ENCODE data around the gene MGAT3. TPM values are rescaled to one million over a fixed set of nuclear protein-coding genes. Genes with fewer than 3 reads are reported as not detected.
A peak's percentile ranks its signal among the peaks of the same experiment; 100 is the strongest.
"Not testable (repeated sequence)": the region's sequence is repeated elsewhere in the genome, so short reads cannot be mapped to it uniquely, and the experiment has no call there.

MGAT3 gene
- total and polyA plus RNA-seq, 12 donors: 0.42 to 6.9 (median 1.7) TPM

- not testable (repeated sequence) for H3K9me3 ChIP-seq (replicated peaks in 1 of 3)
- 2 to 4% (median 2%) methylated on average over 14 to 28 of the region's 28 CpGs for WGBS, 4 donors
Observed at GRCh38 chr22:39521106-39521885, 64.5 kb downstream of the MGAT3 start.

GRCh38 chr22:39522091-39522490 is 65.3 kb downstream of the MGAT3 start:
- H3K27me3 ChIP-seq; DNase-seq; H3K9me3 ChIP-seq (replicated peaks in 1 of 3): not testable (repeated sequence)
- WGBS, 4 donors: 9 to 17% (median 15%) methylated on average over 4 to 5 of the region's 5 CpGs
- peaks cover 0 to 40% of the 10 kb centered on the region in 2 donors for H3K36me3 ChIP-seq (replicated peaks in 1 of 2)
- H3K4me1 ChIP-seq (replicated peaks in 1 of 2): peaks cover 36 to 59% of the 10 kb centered on the region in 2 donors
- intact Hi-C loops (cut with DNase I): loop anchor here in 1 of 2 donors (10.0 kb wide), 2 partner anchors 177 to 347 kb away; partner anchors contain the start of gene SYNGR1
- H3K4me3 ChIP-seq: peak overlapping the region in 2 of 4 donors; percentile 22 to 98
- H3K27ac ChIP-seq: peak overlapping the region in 3 of 5 donors; percentile 96 to 99 (median 98)

More at GRCh38 chr22:39521106-39521885, 64.5 kb downstream of the MGAT3 start:
- peak in 1 of 6 experiments; percentile 12 for TF ChIP-seq CTCF (IDR thresholded peaks at IDR 0.05)
- peak overlapping the region in 4 of 5 donors; percentile 94 to 99 (median 97) for H3K27ac ChIP-seq
- peaks cover 33 to 53% of the 10 kb centered on the region in 2 donors for H3K4me1 ChIP-seq (replicated peaks in 1 of 2)
- intact Hi-C loops (cut with DNase I): loop anchor here in 1 of 2 donors (10.0 kb wide), 2 partner anchors 176 to 346 kb away; partner anchors contain the start of gene SYNGR1
- DNase-seq: peak in 1 of 7 donors; percentile 80
- not testable (repeated sequence) for H3K27me3 ChIP-seq
- peaks cover 0 to 40% of the 10 kb centered on the region in 2 donors for H3K36me3 ChIP-seq (replicated peaks in 1 of 2)
- peak overlapping the region; percentile 76 to 100 (median 92) for H3K4me3 ChIP-seq

- Histone ChIP-seq H3K4me3 (peak overlapping the region in 2 of 4 donors; percentile 10 to 98), H3K27ac (peak overlapping the region in 3 of 5 donors; percentile 96 to 99 (median 98)), H3K36me3 (replicated peaks in 1 of 2) (peaks cover 0 to 40% of the 10 kb centered on the region in 2 donors), H3K9me3 (replicated peaks in 1 of 3) (no peaks in the 10 kb centered on the region), H3K27me3 (no peaks in the 10 kb centered on the region), H3K4me1 (replicated peaks in 1 of 2) (peaks cover 41 to 66% of the 10 kb centered on the region in 2 donors)
- WGBS, 4 donors: 9 to 22% (median 12%) methylated on average over 11 to 14 of the region's 14 CpGs
- intact Hi-C loops (cut with DNase I): loop anchor here in 1 of 2 donors (10.0 kb wide), 2 partner anchors 178 to 348 kb away; partner anchors contain the start of gene SYNGR1
- DNase-seq: peak in 6 of 7 donors; percentile 60 to 79 (median 66)
- no peak for TF ChIP-seq CTCF (IDR thresholded peaks at IDR 0.05)
- no peak for TF ChIP-seq POLR2A (IDR thresholded peaks at IDR 0.05)
Observed at GRCh38 chr22:39522567-39523300, 65.9 kb downstream of the MGAT3 start.

- Histone ChIP-seq H3K4me1 (replicated peaks in 1 of 2) (peaks cover 53 to 70% of the 10 kb centered on the region in 2 donors), H3K27me3 (no peaks in the 10 kb centered on the region), H3K9me3 (replicated peaks in 1 of 3) (no peaks in the 10 kb centered on the region), H3K36me3 (replicated peaks in 1 of 2) (peaks cover 0 to 49% of the 10 kb centered on the region in 2 donors), H3K27ac (no peak overlapping the region), H3K4me3 (no peak overlapping the region)
- no peak for TF ChIP-seq POLR2A (IDR thresholded peaks at IDR 0.05)
- no peak for TF ChIP-seq CTCF (IDR thresholded peaks at IDR 0.05)
- DNase-seq: peak in 1 of 7 donors; percentile 55
- 37 to 66% (median 61%) methylated on average over 3 to 13 of the region's 13 CpGs for WGBS, 4 donors
- intact Hi-C loops (cut with DNase I): loop anchor here in 1 of 2 donors (10.0 kb wide), 2 partner anchors 179 to 349 kb away; partner anchors contain the start of gene SYNGR1
Observed at GRCh38 chr22:39524089-39524752, 67.4 kb downstream of the MGAT3 start.

Measured in adrenal gland (tissue), 12 donors.